ENCODE data around the gene FXYD1. TPM values are rescaled to one million over a fixed set of nuclear protein-coding genes. Genes with fewer than 3 reads are reported as not detected.

Gene FXYD1
- total and polyA plus RNA-seq, 2 donors (not counting 3 experiments of a cell fraction or from before 2014, with no cell fraction given), result not detected

DNA sequence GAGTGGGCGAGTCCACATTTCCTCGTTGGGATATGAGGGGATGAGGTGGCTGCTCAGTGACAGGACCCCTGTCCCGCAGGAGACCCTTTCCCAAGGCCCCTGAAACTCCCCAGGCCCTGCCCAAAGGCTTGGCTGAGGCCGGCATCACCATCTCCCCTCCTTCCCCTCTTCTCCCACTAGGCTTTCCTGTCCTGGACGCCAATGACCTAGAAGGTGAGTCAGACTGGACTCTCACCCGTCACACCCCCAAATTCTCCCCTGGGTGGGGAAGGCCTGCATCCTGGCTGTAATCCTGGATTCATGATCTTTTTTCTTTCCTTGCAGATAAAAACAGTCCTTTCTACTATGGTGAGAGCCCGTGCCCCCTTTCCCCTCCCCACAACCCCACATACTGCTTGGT lies 17.7 kb upstream of the FXYD1 start:
- no peak overlapping the region for H3K27ac ChIP-seq (ENCODE audit: insufficient read depth, low read depth, low read length)
- no peaks in the 10 kb centered on the region for H3K36me3 ChIP-seq (ENCODE audit: control insufficient read depth in 2 of 2, extremely low read depth in 1 of 2, insufficient read depth in 2 of 2, low read length in 2 of 2)
- intact Hi-C loops (cut with micrococcal nuclease) (no loop called here), dilution Hi-C loops (cut with MboI; ENCODE audit: extremely low pct_ligation_motif_present, low sequenced_read_pairs) (no loop called here)
- no peaks in the 10 kb centered on the region for H3K79me2 ChIP-seq (ENCODE audit: control insufficient read depth, insufficient read depth, low read length)
- H3K4me2 ChIP-seq (ENCODE audit: insufficient read depth, low read length), result no peak overlapping the region
- DNase-seq (ENCODE audit: low read depth, low spot score) (no peak), FAIRE-seq (no peak)
- no TSS peak for BruUV-seq (replicated peaks)
- ChIA-PET POLR2A (no interaction called here), CTCF (interaction anchor here (2.3 kb wide), 1 partner anchor 14 kb away, joined by 12 read pairs; the partner anchor contains the start of gene LGI4)
- H2AFZ ChIP-seq (ENCODE audit: low read depth, low read length), result no peak overlapping the region
- TF ChIP-seq FOS (IDR thresholded peaks at IDR 0.05; ENCODE audit: borderline replicate concordance, insufficient read depth, low read length), result no peak
- TF ChIP-seq, protein P1, sequence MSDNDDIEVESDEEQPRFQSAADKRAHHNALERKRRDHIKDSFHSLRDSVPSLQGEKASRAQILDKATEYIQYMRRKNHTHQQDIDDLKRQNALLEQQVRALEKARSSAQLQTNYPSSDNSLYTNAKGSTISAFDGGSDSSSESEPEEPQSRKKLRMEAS (IDR thresholded peaks at IDR 0.05; ENCODE audit: insufficient read depth, insufficient read length), result no peak
- no peak for TF ChIP-seq POLR2A (IDR thresholded peaks at IDR 0.05; ENCODE audit: low read depth, low read length)
- TF ChIP-seq, protein P2, sequence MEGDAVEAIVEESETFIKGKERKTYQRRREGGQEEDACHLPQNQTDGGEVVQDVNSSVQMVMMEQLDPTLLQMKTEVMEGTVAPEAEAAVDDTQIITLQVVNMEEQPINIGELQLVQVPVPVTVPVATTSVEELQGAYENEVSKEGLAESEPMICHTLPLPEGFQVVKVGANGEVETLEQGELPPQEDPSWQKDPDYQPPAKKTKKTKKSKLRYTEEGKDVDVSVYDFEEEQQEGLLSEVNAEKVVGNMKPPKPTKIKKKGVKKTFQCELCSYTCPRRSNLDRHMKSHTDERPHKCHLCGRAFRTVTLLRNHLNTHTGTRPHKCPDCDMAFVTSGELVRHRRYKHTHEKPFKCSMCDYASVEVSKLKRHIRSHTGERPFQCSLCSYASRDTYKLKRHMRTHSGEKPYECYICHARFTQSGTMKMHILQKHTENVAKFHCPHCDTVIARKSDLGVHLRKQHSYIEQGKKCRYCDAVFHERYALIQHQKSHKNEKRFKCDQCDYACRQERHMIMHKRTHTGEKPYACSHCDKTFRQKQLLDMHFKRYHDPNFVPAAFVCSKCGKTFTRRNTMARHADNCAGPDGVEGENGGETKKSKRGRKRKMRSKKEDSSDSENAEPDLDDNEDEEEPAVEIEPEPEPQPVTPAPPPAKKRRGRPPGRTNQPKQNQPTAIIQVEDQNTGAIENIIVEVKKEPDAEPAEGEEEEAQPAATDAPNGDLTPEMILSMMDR (IDR thresholded peaks at IDR 0.05; ENCODE audit: extremely low read depth in 1 of 2, insufficient read depth in 1 of 2, low read depth in 1 of 2, low read length in 2 of 2), result no peak
- TF ChIP-seq EZH2 (IDR thresholded peaks at IDR 0.05; ENCODE audit: borderline replicate concordance, low read depth, low read length, severe bottlenecking), result no peak
- no peak for TF ChIP-seq MYC (IDR thresholded peaks at IDR 0.05; ENCODE audit: low read depth, low read length)
- no peak for TF ChIP-seq JUN (IDR thresholded peaks at IDR 0.05; ENCODE audit: borderline replicate concordance, insufficient read depth, insufficient read length, low read depth)
- no peak for TF ChIP-seq POLR2AphosphoS5 (IDR thresholded peaks at IDR 0.05; ENCODE audit: insufficient read depth, low read depth, low read length)
- no peak for TF ChIP-seq GATA2 (IDR thresholded peaks at IDR 0.05; ENCODE audit: insufficient read depth, insufficient read length, low read depth, low read length)
- no peaks in the 10 kb centered on the region for H3K9me3 ChIP-seq (replicated peaks; ENCODE audit: control insufficient read depth, insufficient read depth, low read length)
- H3K4me1 ChIP-seq (ENCODE audit: control insufficient read depth, extremely low read depth, insufficient read depth, low read length), result peaks cover 3% of the 10 kb centered on the region
- H3K9ac ChIP-seq (replicated peaks; ENCODE audit: extremely low read depth, insufficient read depth, low read length), result no peak overlapping the region
- H3K4me3 ChIP-seq (replicated peaks in 1 of 3; ENCODE audit: insufficient read depth in 1 of 3, low read depth in 1 of 3, low read length in 3 of 3), result no peak overlapping the region
- no peaks in the 10 kb centered on the region for H4K20me1 ChIP-seq (replicated peaks; ENCODE audit: control insufficient read depth, extremely low read depth, insufficient read depth, low read length)
- no peaks in the 10 kb centered on the region for H3K27me3 ChIP-seq (ENCODE audit: control insufficient read depth in 2 of 2, insufficient read depth in 2 of 2, low read length in 2 of 2)
- no peaks in the 10 kb centered on the region for H3K9me1 ChIP-seq (replicated peaks; ENCODE audit: control insufficient read depth, extremely low read depth, insufficient read depth, low read length)
